PC-9 (cell line): ENCODE results near the gene ENAH. TPM values are rescaled to one million over a fixed set of nuclear protein-coding genes. Genes with fewer than 3 reads are reported as not detected.

ENCODE experiments used
- BruUV-seq: library from RNA; stranded (reverse); fragments of 400-500 nt; replicated peaks from 2 replicates; lab custom pipeline; 2021; lab: Mats Ljungman, UMichigan
- CTCF ChIA-PET: fragments of 300-600 bp; sonication (Branson Sonifier 250); formaldehyde crosslinking; loops from one replicate; lab custom pipeline; 2022; ENCODE audit warnings: antibody characterized with exemption; lab: Charles Lee
- POLR2A ChIA-PET: fragments of 300-600 bp; sonication (Branson Sonifier 250); formaldehyde crosslinking; loops from one replicate; lab custom pipeline; 2022; ENCODE audit warnings: antibody characterized with exemption; ENCODE audit not compliant: unreplicated experiment; lab: Charles Lee
- DNase-seq, 2 experiments: peaks; one replicate each; pipeline versions ENCODE4 v3.0.0 to v3.0.0-alpha.2; 2015 to 2022; ENCODE audit warnings: mixed read lengths in 1 of 2
- H2AFZ ChIP-seq: fragments of 200-600 bp; sonication (generic); 2 replicates; pipeline ENCODE4 v1.8.1; 2017; ENCODE audit warnings: antibody characterized with exemption
- H3F3A ChIP-seq: fragments of 200-600 bp; sonication (generic); 2 replicates; pipeline ENCODE4 v1.8.1; 2017; ENCODE audit warnings: antibody characterized with exemption, mild to moderate bottlenecking, low read depth; ENCODE audit not compliant: insufficient read depth
- H3K27ac ChIP-seq: fragments of 200-600 bp; sonication (generic); 2 replicates; pipeline ENCODE4 v1.6.1; 2016; ENCODE audit warnings: mixed run types
- H3K27me3 ChIP-seq: fragments of 200-600 bp; sonication (generic); 2 replicates; pipeline ENCODE4 v1.6.1; 2016; ENCODE audit warnings: low read depth, mixed run types; ENCODE audit not compliant: insufficient read depth
- H3K36me3 ChIP-seq: fragments of 200-600 bp; sonication (generic); 2 replicates; pipeline ENCODE4 v1.6.1; 2016; ENCODE audit warnings: low read depth, mixed run types
- H3K4me1 ChIP-seq: fragments of 200-600 bp; sonication (generic); replicated peaks from 2 replicates; pipeline ENCODE4 v1.6.1; 2016; ENCODE audit warnings: mixed run types; ENCODE audit not compliant: insufficient read depth
- H3K4me2 ChIP-seq: fragments of 200-600 bp; sonication (generic); 2 replicates; pipeline ENCODE4 v1.6.1; 2017; ENCODE audit warnings: mixed run types
- H3K4me3 ChIP-seq: fragments of 200-600 bp; sonication (generic); 2 replicates; pipeline ENCODE4 v1.6.1; 2016; ENCODE audit warnings: mixed run types
- H3K79me2 ChIP-seq: fragments of 200-600 bp; sonication (generic); 2 replicates; pipeline ENCODE4 v1.6.1; 2017; ENCODE audit warnings: low read depth, mixed run types
- H3K9me2 ChIP-seq: fragments of 200-600 bp; sonication (generic); 2 replicates; pipeline ENCODE4 v1.8.1; 2017; ENCODE audit warnings: mild to moderate bottlenecking; ENCODE audit not compliant: insufficient read depth
- H3K9me3 ChIP-seq: fragments of 200-600 bp; sonication (generic); 2 replicates; pipeline ENCODE4 v1.8.1; 2016; ENCODE audit warnings: low read depth; ENCODE audit not compliant: insufficient read depth
- H4K20me1 ChIP-seq: fragments of 200-600 bp; sonication (generic); 2 replicates; pipeline ENCODE4 v1.8.1; 2017; ENCODE audit not compliant: insufficient read depth
- EZH2 ChIP-seq: fragments of 200-600 bp; sonication (generic); IDR thresholded peaks from 2 replicates; pipeline ENCODE4 v1.8.0; 2017; ENCODE audit warnings: antibody characterized with exemption, low read depth
- intact Hi-C: fragments of 100-400 bp; cut with micrococcal nuclease; formaldehyde crosslinking; loops from one replicate; pipeline ENCODE4 v1.10.0; 2022; ENCODE audit not compliant: unreplicated experiment
- total RNA-seq: library from RNA; stranded (reverse); gene quantifications from 2 replicates; pipeline ENCODE4 v1.2.3, GENCODE V29; 2021
- TF ChIP-seq, protein P1 (sequence below): fragments of 200-600 bp; sonication (generic); conservative IDR thresholded peaks from 2 replicates; pipeline ENCODE4 v1.6.1; 2017; ENCODE audit warnings: mixed run types, antibody characterized with exemption, mild to moderate bottlenecking, moderate library complexity

The ENAH gene
- total RNA-seq, 1 experiment from 2014 or later = 167 TPM

GRCh38 chr1:225693085-225693696 lies 40.3 kb upstream of the ENAH start:
- H3K9me2 ChIP-seq = no peaks in the 10 kb centered on the region
- no peaks in the 10 kb centered on the region; the same call in 1 of the 2 replicates for H3K9me3 ChIP-seq
- peaks cover 4% of the 10 kb centered on the region; the same call in 1 of the 2 replicates for H3K4me1 ChIP-seq
- H3K79me2 ChIP-seq = no peaks in the 10 kb centered on the region
- no peak for DNase-seq
- no peak overlapping the region for H3K27ac ChIP-seq
- ChIA-PET CTCF (no interaction called here), POLR2A (no interaction called here)
- no peak overlapping the region for H2AFZ ChIP-seq
- H3K4me3 ChIP-seq = no peak overlapping the region
- no peaks in the 10 kb centered on the region for H4K20me1 ChIP-seq
- intact Hi-C loops = no loop called here
- no peaks in the 10 kb centered on the region for H3K36me3 ChIP-seq
- no peak overlapping the region for H3K4me2 ChIP-seq
- no peak for TF ChIP-seq EZH2
- TF ChIP-seq, protein P1, sequence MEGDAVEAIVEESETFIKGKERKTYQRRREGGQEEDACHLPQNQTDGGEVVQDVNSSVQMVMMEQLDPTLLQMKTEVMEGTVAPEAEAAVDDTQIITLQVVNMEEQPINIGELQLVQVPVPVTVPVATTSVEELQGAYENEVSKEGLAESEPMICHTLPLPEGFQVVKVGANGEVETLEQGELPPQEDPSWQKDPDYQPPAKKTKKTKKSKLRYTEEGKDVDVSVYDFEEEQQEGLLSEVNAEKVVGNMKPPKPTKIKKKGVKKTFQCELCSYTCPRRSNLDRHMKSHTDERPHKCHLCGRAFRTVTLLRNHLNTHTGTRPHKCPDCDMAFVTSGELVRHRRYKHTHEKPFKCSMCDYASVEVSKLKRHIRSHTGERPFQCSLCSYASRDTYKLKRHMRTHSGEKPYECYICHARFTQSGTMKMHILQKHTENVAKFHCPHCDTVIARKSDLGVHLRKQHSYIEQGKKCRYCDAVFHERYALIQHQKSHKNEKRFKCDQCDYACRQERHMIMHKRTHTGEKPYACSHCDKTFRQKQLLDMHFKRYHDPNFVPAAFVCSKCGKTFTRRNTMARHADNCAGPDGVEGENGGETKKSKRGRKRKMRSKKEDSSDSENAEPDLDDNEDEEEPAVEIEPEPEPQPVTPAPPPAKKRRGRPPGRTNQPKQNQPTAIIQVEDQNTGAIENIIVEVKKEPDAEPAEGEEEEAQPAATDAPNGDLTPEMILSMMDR = no peak
- H3F3A ChIP-seq = no peaks in the 10 kb centered on the region
- BruUV-seq = no TSS peak
- H3K27me3 ChIP-seq = no peaks in the 10 kb centered on the region

DNA sequence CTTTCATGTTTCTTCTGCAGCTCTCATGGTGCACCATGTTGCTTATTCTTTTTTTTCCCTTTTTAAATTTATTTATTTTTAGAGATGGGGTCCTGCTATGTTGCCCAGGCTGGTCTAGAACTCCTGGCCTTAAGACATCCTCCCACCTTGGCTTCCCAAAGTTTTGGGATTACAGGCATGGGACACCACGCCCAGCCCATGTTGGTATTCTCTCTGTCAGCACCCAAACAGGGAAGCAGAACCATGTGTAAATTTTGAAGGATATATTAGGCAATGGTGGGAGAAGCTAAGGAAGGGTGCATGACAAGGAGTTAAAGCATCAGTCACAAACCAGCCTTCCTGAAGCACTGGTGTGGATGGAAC lies 39.6 kb upstream of the ENAH start:
- Histone ChIP-seq H3F3A (no peaks in the 10 kb centered on the region), H2AFZ (no peak overlapping the region), H3K9me3 (no peaks in the 10 kb centered on the region; the same call in 1 of the 2 replicates), H3K79me2 (no peaks in the 10 kb centered on the region), H3K4me1 (peaks cover 4% of the 10 kb centered on the region; the same call in 1 of the 2 replicates), H4K20me1 (no peaks in the 10 kb centered on the region), H3K4me3 (no peak overlapping the region), H3K9me2 (no peaks in the 10 kb centered on the region), H3K27me3 (no peaks in the 10 kb centered on the region), H3K36me3 (no peaks in the 10 kb centered on the region), H3K4me2 (no peak overlapping the region), H3K27ac (no peak overlapping the region)
- TF ChIP-seq, protein P1 = no peak
- no peak for TF ChIP-seq EZH2
- ChIA-PET CTCF (no interaction called here), POLR2A (no interaction called here)
- DNase-seq = no peak
- BruUV-seq = no TSS peak
- intact Hi-C loops = no loop called here

- no peaks in the 10 kb centered on the region for H3F3A ChIP-seq
- no peaks in the 10 kb centered on the region for H4K20me1 ChIP-seq
- ChIA-PET POLR2A (interaction anchor here (0.6 kb wide), 2 partner anchors 11 to 122 kb away, joined by 3 to 17 read pairs; no protein-coding TSS in a partner anchor), CTCF (no interaction called here)
- H3K9me3 ChIP-seq = no peaks in the 10 kb centered on the region; the same call in 1 of the 2 replicates
- H3K9me2 ChIP-seq = no peaks in the 10 kb centered on the region
- TF ChIP-seq EZH2 = no peak
- TF ChIP-seq, protein P1 = no peak
- intact Hi-C loops = no loop called here
- no peak overlapping the region for H3K4me2 ChIP-seq
- no peak overlapping the region for H3K4me3 ChIP-seq
- no peaks in the 10 kb centered on the region for H3K36me3 ChIP-seq
- H3K79me2 ChIP-seq = no peaks in the 10 kb centered on the region
- H2AFZ ChIP-seq = no peak overlapping the region
- no peak for DNase-seq
- no peaks in the 10 kb centered on the region for H3K27me3 ChIP-seq
- no peak overlapping the region for H3K27ac ChIP-seq
- H3K4me1 ChIP-seq = peaks cover 4% of the 10 kb centered on the region; the same call in 1 of the 2 replicates
- BruUV-seq = no TSS peak
Observed at GRCh38 chr1:225691861-225692516, 39.1 kb upstream of the ENAH start.
